Measurements from ENCODE around the gene RMRP.

DNA sequence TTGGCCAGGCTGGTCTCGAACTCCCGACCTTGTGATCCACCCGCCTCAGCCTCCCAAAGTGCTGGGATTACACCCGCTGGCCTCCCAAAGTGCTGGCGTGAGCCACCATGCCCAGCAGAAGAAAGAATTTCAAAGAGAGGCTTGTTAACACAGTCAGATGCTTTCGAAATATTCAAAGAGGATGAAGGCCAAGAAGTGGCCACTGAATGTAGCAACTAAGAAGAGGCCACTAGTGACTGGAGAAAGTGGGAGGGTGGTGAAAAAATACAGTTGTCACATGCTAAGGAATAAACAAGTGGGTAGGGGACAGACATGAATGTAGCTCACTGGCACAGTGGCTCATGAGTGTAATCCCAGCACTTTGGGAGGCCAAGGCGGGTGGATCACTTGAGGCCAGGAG is 44.9 kb upstream of the RMRP start:
- TF ChIP-seq, protein P1, sequence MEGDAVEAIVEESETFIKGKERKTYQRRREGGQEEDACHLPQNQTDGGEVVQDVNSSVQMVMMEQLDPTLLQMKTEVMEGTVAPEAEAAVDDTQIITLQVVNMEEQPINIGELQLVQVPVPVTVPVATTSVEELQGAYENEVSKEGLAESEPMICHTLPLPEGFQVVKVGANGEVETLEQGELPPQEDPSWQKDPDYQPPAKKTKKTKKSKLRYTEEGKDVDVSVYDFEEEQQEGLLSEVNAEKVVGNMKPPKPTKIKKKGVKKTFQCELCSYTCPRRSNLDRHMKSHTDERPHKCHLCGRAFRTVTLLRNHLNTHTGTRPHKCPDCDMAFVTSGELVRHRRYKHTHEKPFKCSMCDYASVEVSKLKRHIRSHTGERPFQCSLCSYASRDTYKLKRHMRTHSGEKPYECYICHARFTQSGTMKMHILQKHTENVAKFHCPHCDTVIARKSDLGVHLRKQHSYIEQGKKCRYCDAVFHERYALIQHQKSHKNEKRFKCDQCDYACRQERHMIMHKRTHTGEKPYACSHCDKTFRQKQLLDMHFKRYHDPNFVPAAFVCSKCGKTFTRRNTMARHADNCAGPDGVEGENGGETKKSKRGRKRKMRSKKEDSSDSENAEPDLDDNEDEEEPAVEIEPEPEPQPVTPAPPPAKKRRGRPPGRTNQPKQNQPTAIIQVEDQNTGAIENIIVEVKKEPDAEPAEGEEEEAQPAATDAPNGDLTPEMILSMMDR (IDR thresholded peaks at IDR 0.05; ENCODE audit: low read length) = no peak
- no peak for TF ChIP-seq EZH2phosphoT487 (IDR thresholded peaks at IDR 0.05; ENCODE audit: low read length)
- TF ChIP-seq EZH2 (optimal IDR thresholded peaks at IDR 0.05; ENCODE audit: low read depth, low read length) = no peak
